ENCODE results near the gene ZNF107.

DNA sequence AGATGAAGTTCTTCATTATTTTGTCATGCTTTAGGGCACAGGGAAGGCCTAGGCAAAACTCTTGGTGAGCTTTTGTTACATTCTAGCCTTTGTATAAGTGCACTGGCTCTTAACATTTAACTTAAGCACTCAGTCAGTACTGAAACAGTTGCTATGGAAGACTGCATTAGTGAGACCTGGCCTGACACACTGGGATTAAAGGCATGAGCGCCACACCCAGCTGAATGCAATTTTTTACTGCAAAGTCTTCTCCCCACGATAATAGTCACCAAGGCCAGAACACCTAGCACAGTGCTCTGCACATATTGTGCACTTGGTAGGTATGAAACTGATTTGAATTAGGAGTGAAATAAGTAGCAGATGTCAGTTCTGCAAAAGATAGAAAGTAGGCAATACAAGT is 87.1 kb downstream of the ZNF107 start:
- TF ChIP-seq, protein P1, sequence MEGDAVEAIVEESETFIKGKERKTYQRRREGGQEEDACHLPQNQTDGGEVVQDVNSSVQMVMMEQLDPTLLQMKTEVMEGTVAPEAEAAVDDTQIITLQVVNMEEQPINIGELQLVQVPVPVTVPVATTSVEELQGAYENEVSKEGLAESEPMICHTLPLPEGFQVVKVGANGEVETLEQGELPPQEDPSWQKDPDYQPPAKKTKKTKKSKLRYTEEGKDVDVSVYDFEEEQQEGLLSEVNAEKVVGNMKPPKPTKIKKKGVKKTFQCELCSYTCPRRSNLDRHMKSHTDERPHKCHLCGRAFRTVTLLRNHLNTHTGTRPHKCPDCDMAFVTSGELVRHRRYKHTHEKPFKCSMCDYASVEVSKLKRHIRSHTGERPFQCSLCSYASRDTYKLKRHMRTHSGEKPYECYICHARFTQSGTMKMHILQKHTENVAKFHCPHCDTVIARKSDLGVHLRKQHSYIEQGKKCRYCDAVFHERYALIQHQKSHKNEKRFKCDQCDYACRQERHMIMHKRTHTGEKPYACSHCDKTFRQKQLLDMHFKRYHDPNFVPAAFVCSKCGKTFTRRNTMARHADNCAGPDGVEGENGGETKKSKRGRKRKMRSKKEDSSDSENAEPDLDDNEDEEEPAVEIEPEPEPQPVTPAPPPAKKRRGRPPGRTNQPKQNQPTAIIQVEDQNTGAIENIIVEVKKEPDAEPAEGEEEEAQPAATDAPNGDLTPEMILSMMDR (conservative IDR thresholded peaks at IDR 0.05; ENCODE audit: low read length), result no peak
- no peak for TF ChIP-seq EZH2phosphoT487 (IDR thresholded peaks at IDR 0.05; ENCODE audit: borderline replicate concordance, low read depth, low read length)

All from OCI-LY7 (cell line).